PC-9 (cell line): Measurements from ENCODE around the gene TDRD5.

Source experiments
- EZH2 ChIP-seq: fragments of 200-600 bp; sonication (generic); IDR thresholded peaks from 2 replicates; pipeline ENCODE4 v1.8.0; 2017; ENCODE audit warnings: antibody characterized with exemption, low read depth
- TF ChIP-seq, protein P1 (sequence below): fragments of 200-600 bp; sonication (generic); conservative IDR thresholded peaks from 2 replicates; pipeline ENCODE4 v1.6.1; 2017; ENCODE audit warnings: mixed run types, antibody characterized with exemption, mild to moderate bottlenecking, moderate library complexity

- no peak for TF ChIP-seq EZH2
- TF ChIP-seq, protein P1, sequence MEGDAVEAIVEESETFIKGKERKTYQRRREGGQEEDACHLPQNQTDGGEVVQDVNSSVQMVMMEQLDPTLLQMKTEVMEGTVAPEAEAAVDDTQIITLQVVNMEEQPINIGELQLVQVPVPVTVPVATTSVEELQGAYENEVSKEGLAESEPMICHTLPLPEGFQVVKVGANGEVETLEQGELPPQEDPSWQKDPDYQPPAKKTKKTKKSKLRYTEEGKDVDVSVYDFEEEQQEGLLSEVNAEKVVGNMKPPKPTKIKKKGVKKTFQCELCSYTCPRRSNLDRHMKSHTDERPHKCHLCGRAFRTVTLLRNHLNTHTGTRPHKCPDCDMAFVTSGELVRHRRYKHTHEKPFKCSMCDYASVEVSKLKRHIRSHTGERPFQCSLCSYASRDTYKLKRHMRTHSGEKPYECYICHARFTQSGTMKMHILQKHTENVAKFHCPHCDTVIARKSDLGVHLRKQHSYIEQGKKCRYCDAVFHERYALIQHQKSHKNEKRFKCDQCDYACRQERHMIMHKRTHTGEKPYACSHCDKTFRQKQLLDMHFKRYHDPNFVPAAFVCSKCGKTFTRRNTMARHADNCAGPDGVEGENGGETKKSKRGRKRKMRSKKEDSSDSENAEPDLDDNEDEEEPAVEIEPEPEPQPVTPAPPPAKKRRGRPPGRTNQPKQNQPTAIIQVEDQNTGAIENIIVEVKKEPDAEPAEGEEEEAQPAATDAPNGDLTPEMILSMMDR = no peak
Measured at GRCh38 chr1:179548666-179549367, 42.8 kb upstream of the TDRD5 start.
